ENCODE measurements around the gene SLC25A10. TPM values are rescaled to one million over a fixed set of nuclear protein-coding genes. Genes with fewer than 3 reads are reported as not detected.

The SLC25A10 gene
- total RNA-seq, 1 donor from 2014 or later, result 23.0 TPM

DNA sequence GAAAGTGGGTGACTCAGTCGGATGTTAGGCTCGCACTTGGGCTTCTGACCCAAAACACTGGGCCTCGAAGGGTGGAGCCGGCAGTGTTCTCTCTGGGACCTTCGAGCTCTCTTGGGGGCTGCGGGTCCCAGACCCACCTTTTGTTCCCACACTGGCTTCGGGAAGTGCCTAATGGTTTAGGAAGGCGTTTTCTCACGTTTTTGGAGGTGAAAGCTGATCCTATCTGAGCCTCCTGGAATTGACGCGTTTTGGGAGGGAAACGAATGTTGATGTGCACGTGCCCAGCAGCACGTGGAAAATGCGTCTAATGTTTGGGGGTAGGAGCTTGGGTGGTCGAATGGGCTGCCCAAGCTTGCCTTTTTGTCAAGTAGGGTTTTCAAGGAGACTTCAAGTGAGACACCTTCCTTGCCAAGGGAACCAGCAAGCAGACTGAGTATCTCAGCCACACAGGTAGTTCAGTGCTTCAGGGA is 27.6 kb upstream of the SLC25A10 start:
- ATAC-seq, result no peak
- intact Hi-C loops (cut with DNase I), result no loop called here
- no peak for DNase-seq (ENCODE audit: low spot score)

DNA sequence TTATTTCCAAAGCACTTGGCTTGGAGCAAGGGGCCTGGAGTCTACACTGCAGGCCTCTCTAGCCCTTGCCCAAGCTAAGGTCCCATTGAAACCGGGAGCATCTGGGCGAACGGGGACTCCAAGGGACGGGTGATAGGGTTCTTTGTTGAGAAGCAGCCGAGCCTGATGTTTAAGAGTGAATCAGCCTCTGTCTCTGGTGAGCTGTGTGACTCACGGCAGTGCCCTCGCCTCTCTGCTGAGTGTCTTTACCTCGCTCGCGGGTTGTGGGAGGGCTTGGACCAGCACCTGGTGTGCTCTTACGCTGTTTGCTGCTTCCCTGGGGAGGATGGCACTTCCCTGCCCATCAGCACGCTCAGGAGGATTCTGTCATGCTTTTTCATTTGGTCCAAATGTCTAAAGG is 27.0 kb upstream of the SLC25A10 start:
- intact Hi-C loops (cut with DNase I), result no loop called here
- ATAC-seq, result no peak

GRCh38 chr17:81686614-81687013 is 25.5 kb upstream of the SLC25A10 start:
- no peak for DNase-seq (ENCODE audit: low spot score)
- intact Hi-C loops (cut with DNase I), result no loop called here

More for the DNA sequence above, 27.0 kb upstream of the SLC25A10 start:
- no peak for DNase-seq (ENCODE audit: low spot score)

DNA sequence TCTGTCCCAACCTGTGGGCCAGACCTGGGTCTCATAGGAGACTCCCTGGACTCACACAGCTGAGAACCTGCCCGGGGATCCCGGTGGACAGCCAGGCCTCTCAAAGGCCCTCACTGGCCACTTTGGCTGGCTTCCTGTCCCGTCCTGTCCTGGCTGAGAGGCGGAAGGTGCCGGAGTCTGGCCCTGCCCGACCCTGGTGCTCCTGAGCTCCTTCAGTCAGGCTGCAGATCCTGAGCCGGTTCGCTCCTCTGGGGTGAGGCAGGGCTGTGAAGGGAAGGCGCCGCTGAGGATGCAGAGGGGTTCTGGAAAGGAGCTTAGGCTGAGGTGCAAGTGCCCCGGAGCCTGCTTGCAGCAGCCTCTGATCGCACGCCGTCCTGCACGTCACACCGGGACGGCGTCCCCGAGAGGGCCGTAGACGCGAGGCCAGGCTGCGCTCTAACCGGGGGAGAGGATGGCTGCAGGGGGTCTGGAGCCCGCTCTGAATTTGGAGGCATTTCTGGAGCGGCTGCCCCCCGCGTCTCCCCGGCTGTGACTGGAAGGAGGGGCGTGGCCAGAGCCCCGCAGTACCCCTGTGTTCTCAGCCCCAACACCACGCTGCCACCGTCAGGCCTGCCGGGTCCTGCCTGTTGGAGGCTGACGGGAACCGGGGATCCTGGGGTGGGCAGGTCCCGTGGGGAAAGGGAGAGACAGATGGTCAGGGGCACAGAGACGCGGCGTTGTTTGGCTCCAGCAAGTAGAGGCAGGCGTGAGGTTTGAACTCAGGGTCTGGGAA is 24.1 kb upstream of the SLC25A10 start:
- DNase-seq (ENCODE audit: low spot score) (no peak), ATAC-seq (no peak)
- intact Hi-C loops (cut with DNase I), result no loop called here

More at GRCh38 chr17:81686614-81687013, 25.5 kb upstream of the SLC25A10 start:
- no peak for ATAC-seq

GRCh38 chr17:81688616-81689015 is 23.5 kb upstream of the SLC25A10 start:
- intact Hi-C loops (cut with DNase I), result no loop called here
- DNase-seq (ENCODE audit: low spot score) (no peak), ATAC-seq (no peak)

GRCh38 chr17:81690066-81690465 is 22.0 kb upstream of the SLC25A10 start:
- intact Hi-C loops (cut with DNase I), result no loop called here
- ATAC-seq, result no peak
- DNase-seq (ENCODE audit: low spot score), result no peak

DNA sequence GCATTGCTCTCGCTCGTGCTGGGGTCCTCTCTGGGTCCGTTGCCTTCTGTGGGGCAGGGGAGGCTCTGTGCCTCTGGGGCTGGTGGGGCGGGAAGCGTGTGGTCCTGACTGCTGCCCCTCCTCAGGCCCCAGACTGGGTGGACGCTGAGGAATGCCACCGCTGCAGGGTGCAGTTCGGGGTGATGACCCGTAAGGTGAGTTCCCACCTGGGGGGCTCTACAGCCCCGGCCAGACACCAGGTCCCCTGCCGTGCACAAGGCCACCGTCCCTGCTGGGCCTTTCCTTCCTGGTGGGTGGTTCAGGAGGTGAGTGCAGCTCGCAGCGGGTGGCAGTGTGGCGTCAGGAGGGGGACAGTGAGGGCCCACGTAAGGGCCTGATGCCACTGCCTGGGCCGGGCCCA is 21.5 kb upstream of the SLC25A10 start:
- DNase-seq (ENCODE audit: low spot score), result no peak
- intact Hi-C loops (cut with DNase I), result no loop called here
- no peak for ATAC-seq

GRCh38 chr17:81691196-81691595 is 20.9 kb upstream of the SLC25A10 start:
- intact Hi-C loops (cut with DNase I), result no loop called here
- ATAC-seq (no peak), DNase-seq (ENCODE audit: low spot score) (no peak)

- intact Hi-C loops (cut with DNase I), result no loop called here
- no peak for DNase-seq (ENCODE audit: low spot score)
- ATAC-seq, result no peak
These were observed 20.5 kb upstream of the SLC25A10 start for GRCh38 chr17:81691608-81692007.

DNA sequence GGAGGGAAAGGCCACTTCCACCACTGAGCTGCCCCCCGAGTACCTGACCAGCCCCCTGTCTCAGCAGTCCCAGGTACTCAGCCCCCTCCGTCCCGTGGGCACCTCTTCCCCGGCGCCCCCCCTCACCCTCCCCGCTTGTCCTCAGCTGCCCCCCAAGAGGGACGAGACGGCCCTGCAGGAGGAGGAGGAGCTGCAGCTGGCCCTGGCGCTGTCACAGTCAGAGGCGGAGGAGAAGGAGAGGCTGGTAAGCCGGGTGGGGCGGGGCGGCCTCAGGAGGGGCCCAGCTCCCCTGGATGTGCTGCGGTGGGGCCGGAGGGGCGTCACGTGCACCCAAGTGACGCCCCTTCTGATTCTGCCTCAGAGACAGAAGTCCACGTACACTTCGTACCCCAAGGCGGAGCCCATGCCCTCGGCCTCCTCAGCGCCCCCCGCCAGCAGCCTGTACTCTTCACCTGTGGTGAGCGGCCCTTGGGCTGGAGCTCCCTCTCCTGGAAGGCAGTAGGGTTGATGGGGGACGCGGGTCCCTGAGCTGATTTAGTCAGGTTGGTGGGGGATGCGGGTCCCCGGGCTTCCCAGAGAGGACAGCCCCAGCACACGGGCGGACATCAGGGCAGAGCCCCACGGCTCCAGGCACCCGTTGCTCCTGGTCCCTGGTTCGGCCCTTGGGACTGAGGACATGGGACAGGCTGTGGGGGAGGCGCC is 18.4 kb upstream of the SLC25A10 start:
- ATAC-seq (no peak), DNase-seq (ENCODE audit: low spot score) (no peak)
- intact Hi-C loops (cut with DNase I), result no loop called here

DNA sequence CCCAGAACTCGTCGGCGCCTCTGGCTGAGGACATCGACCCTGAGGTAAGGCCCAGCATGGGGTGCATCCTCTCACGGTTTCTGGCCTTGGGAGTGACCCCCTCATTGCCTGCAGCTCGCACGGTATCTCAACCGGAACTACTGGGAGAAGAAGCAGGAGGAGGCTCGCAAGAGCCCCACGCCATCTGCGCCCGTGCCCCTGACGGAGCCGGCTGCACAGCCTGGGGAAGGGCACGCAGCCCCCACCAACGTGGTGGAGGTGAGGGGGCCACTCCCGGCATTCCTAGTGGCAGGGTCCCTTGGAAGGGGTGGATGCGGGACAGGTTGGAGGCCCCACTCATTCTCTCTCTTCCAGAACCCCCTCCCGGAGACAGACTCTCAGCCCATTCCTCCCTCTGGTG is 17.3 kb upstream of the SLC25A10 start:
- DNase-seq (ENCODE audit: low spot score) (no peak), ATAC-seq (no peak)
- intact Hi-C loops (cut with DNase I), result no loop called here

- intact Hi-C loops (cut with DNase I), result no loop called here
- no peak for DNase-seq (ENCODE audit: low spot score)
- ATAC-seq, result no peak
These were observed 16.9 kb upstream of the SLC25A10 start for GRCh38 chr17:81695211-81695610.

- intact Hi-C loops (cut with DNase I), result no loop called here
- ATAC-seq (no peak), DNase-seq (ENCODE audit: low spot score) (no peak)
These were observed 16.3 kb upstream of the SLC25A10 start for GRCh38 chr17:81695801-81696200.

- no peak for ATAC-seq
- intact Hi-C loops (cut with DNase I), result no loop called here
- DNase-seq (ENCODE audit: low spot score), result no peak
These were observed 15.7 kb upstream of the SLC25A10 start for GRCh38 chr17:81696218-81696941.

GRCh38 chr17:81697261-81698044 is 14.6 kb upstream of the SLC25A10 start:
- intact Hi-C loops (cut with DNase I), result no loop called here
- DNase-seq (ENCODE audit: low spot score) (no peak), ATAC-seq (no peak)

DNA sequence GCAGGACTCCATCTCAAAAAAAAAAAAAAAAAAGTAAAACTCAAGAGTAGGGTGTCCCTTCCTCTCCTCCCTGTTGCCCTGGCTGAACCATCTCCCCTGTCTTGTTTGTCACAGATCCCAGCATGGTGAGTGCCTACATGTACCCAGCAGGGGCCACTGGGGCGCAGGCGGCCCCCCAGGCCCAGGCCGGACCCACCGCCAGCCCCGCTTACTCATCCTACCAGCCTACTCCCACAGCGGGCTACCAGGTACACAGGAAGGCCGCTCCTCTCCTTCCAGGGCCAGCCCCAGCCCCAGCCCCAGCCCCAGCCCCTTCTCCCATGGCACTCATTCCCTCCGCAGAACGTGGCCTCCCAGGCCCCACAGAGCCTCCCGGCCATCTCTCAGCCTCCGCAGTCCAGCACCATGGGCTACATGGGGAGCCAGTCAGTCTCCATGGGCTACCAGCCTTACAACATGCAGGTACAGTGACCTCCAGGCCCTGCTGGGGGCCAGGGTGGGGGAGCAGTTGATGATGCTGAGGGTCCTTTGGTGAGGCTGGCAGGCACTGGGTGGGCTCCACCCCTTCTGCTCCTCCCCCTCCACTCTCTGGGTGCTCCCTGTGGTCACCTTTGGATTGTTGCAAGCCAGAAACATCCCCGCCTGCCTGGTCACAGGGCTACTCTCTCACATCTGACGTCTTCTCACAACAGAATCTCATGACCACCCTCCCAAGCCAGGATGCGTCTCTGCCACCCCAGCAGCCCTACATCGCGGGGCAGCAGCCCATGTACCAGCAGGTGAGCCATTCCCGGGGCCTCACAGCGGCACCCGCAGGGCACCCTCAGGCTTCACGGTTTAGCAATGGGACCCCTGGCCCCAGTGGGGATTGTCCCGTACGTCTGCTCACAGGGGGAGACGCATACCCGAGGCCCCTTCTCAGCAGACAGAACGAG is 11.5 kb upstream of the SLC25A10 start:
- DNase-seq (ENCODE audit: low spot score), result no peak
- intact Hi-C loops (cut with DNase I), result no loop called here
- ATAC-seq, result no peak

GRCh38 chr17:81701288-81702071 is 10.6 kb upstream of the SLC25A10 start:
- DNase-seq (ENCODE audit: low spot score) (no peak), ATAC-seq (no peak)
- intact Hi-C loops (cut with DNase I), result no loop called here

All from sciatic nerve (tissue), 2 donors.